Caco-2 (cell line): Measurements from ENCODE around the gene PRKCB. TPM values are rescaled to one million over a fixed set of nuclear protein-coding genes. Genes with fewer than 3 reads are reported as not detected.

ENCODE experiments used
- BruUV-seq: library from RNA; stranded (reverse); fragments of 400-500 nt; replicated peaks from 2 replicates; lab custom pipeline; 2021; lab: Mats Ljungman, UMichigan
- CTCF ChIA-PET: fragments of 300-600 bp; sonication (Branson Sonifier 250); formaldehyde crosslinking; loops from one replicate; lab custom pipeline; 2022; ENCODE audit warnings: antibody characterized with exemption; lab: Charles Lee
- POLR2A ChIA-PET: fragments of 300-600 bp; sonication (Branson Sonifier 250); formaldehyde crosslinking; loops from one replicate; lab custom pipeline; 2022; ENCODE audit warnings: antibody characterized with exemption; lab: Charles Lee
- DNase-seq, 2 experiments: peaks; one replicate each; pipeline versions ENCODE4 v3.0.0 to v3.0.0-alpha.2; 2020 to 2022
- H3K27me3 ChIP-seq: replicated peaks from 2 replicates; pipeline ENCODE4 v1.6.0; 2011; ENCODE audit warnings: low read length; ENCODE audit not compliant: control insufficient read depth, insufficient read depth
- H3K36me3 ChIP-seq: 2 replicates; pipeline ENCODE4 v1.5.1; 2011; ENCODE audit warnings: low read length; ENCODE audit not compliant: control insufficient read depth, insufficient read depth
- H3K4me1 ChIP-seq: fragments of 250-450 bp; sonication (Bioruptor Pico); 2 replicates; pipeline ENCODE4 v1.5.1; 2020; ENCODE audit warnings: mild to moderate bottlenecking
- H3K4me3 ChIP-seq: 2 replicates; pipeline ENCODE4 v1.5.1; 2011; ENCODE audit warnings: low read depth, mild to moderate bottlenecking, control low read depth, low read length
- H3K9me3 ChIP-seq: fragments of 250-450 bp; sonication (Bioruptor Pico); 2 replicates; pipeline ENCODE4 v1.5.1; 2020; ENCODE audit warnings: mild to moderate bottlenecking, moderate library complexity
- H3K27ac Mint-ChIP-seq: one replicate; pipeline ENCODE4 v1.8.0; 2022; ENCODE audit warnings: mixed read lengths; ENCODE audit not compliant: unreplicated experiment
- H3K27me3 Mint-ChIP-seq: one replicate; pipeline ENCODE4 v1.8.0; 2022; ENCODE audit warnings: mixed read lengths; ENCODE audit not compliant: insufficient read depth, unreplicated experiment
- H3K36me3 Mint-ChIP-seq: one replicate; pipeline ENCODE4 v1.8.0; 2022; ENCODE audit warnings: mild to moderate bottlenecking, mixed read lengths; ENCODE audit not compliant: insufficient read depth, unreplicated experiment
- H3K4me1 Mint-ChIP-seq: one replicate; pipeline ENCODE4 v1.8.0; 2022; ENCODE audit warnings: low read depth, mixed read lengths; ENCODE audit not compliant: unreplicated experiment
- H3K4me3 Mint-ChIP-seq: one replicate; pipeline ENCODE4 v1.8.0; 2022; ENCODE audit warnings: mild to moderate bottlenecking, moderate library complexity, mixed read lengths; ENCODE audit not compliant: unreplicated experiment
- H3K9me3 Mint-ChIP-seq: one replicate; pipeline ENCODE4 v1.8.0; 2022; ENCODE audit warnings: mixed read lengths; ENCODE audit not compliant: unreplicated experiment
- intact Hi-C: fragments of 100-400 bp; cut with micrococcal nuclease; formaldehyde crosslinking; loops from one replicate; pipeline ENCODE4 v1.10.0; 2022; ENCODE audit not compliant: unreplicated experiment
- total RNA-seq: library from RNA; stranded (reverse); gene quantifications from 2 replicates; pipeline ENCODE4 v1.2.3, GENCODE V29; 2022
- TF ChIP-seq, protein P1 (sequence below), 2 experiments: fragments of 200-600 bp in 1 of 2; IDR thresholded peaks; 1 replicate in 1 of 2; 2 replicates in 1 of 2; pipeline versions ENCODE4 v1.5.1 to v1.8.0; 2011 to 2022; ENCODE audit warnings: antibody characterized with exemption in 1 of 2, control low read depth in 1 of 2, inconsistent platforms in 1 of 2, low read depth in 1 of 2, low read length in 1 of 2, mild to moderate bottlenecking in 1 of 2, moderate library complexity in 1 of 2; ENCODE audit not compliant: insufficient read depth in 1 of 2, severe bottlenecking in 1 of 2, unreplicated experiment in 1 of 2

Gene PRKCB
- total RNA-seq, 1 experiment from 2014 or later: not detected

DNA sequence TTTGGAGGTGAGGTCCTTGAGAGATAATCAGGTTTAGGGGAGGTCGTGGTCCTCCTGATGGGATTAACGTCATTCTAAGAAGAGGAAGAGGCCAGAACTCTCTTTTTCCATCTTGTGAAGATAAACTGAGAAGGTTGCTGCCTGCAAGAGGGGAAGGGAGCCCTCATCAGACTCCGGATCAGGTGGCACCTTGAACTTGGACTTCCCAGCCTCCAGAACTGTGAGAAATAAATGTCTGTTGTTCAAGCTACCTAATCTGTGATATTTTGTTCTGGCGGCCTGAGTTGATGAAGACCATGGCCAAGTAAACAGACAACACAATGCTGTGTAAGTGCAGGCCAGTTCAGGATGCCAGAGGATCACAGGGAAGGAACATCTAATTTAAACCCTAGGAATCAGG lies 10.9 kb upstream of the PRKCB start:
- ChIA-PET POLR2A (no interaction called here), CTCF (no interaction called here)
- no peaks in the 10 kb centered on the region for H3K4me1 ChIP-seq
- H3K4me3 ChIP-seq: no peak overlapping the region
- H3K4me3 Mint-ChIP-seq: no peak overlapping the region
- TF ChIP-seq, protein P1, sequence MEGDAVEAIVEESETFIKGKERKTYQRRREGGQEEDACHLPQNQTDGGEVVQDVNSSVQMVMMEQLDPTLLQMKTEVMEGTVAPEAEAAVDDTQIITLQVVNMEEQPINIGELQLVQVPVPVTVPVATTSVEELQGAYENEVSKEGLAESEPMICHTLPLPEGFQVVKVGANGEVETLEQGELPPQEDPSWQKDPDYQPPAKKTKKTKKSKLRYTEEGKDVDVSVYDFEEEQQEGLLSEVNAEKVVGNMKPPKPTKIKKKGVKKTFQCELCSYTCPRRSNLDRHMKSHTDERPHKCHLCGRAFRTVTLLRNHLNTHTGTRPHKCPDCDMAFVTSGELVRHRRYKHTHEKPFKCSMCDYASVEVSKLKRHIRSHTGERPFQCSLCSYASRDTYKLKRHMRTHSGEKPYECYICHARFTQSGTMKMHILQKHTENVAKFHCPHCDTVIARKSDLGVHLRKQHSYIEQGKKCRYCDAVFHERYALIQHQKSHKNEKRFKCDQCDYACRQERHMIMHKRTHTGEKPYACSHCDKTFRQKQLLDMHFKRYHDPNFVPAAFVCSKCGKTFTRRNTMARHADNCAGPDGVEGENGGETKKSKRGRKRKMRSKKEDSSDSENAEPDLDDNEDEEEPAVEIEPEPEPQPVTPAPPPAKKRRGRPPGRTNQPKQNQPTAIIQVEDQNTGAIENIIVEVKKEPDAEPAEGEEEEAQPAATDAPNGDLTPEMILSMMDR (IDR thresholded peaks at IDR 0.05; ENCODE audit: insufficient read depth in 1 of 2, low read depth in 1 of 2, low read length in 1 of 2, severe bottlenecking in 1 of 2, unreplicated experiment in 1 of 2): no peak
- peaks cover 3% of the 10 kb centered on the region for H3K27me3 Mint-ChIP-seq
- DNase-seq: no peak
- H3K27ac Mint-ChIP-seq: no peak overlapping the region
- no TSS peak for BruUV-seq
- H3K36me3 Mint-ChIP-seq: no peaks in the 10 kb centered on the region
- no peaks in the 10 kb centered on the region for H3K9me3 ChIP-seq
- H3K36me3 ChIP-seq: no peaks in the 10 kb centered on the region
- no peaks in the 10 kb centered on the region for H3K4me1 Mint-ChIP-seq
- no peaks in the 10 kb centered on the region for H3K27me3 ChIP-seq
- intact Hi-C loops: no loop called here
- no peaks in the 10 kb centered on the region for H3K9me3 Mint-ChIP-seq

DNA sequence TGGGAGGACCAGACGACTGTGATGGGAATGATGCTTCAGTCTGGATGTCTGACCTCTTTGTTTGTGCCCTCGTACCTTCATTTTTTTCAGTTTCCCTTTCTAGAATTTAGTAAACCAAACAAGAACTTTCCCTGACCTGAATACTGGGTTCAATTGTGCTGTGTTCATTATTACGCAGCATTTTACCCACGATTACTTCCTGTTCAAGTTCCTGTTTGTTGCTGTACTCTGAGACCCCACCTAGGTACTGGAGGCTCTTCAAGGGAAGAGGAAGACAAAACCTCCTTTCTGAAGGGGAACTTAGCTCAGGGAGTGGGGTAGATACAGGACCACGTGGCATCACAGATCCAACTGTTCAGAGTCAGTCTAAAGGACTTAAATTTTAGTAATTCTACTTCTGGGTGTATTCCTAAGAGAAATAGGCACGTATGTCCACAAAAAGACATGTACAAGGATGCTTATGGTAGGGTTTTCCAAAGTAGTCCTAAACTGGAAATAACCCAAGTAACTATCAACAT lies 9.2 kb upstream of the PRKCB start:
- Histone ChIP-seq H3K36me3 (no peaks in the 10 kb centered on the region), H3K27me3 (no peaks in the 10 kb centered on the region), H3K4me3 (no peak overlapping the region), H3K9me3 (no peaks in the 10 kb centered on the region), H3K4me1 (no peaks in the 10 kb centered on the region)
- ChIA-PET POLR2A (no interaction called here), CTCF (no interaction called here)
- TF ChIP-seq, protein P1 (IDR thresholded peaks at IDR 0.05; ENCODE audit: insufficient read depth in 1 of 2, low read depth in 1 of 2, low read length in 1 of 2, severe bottlenecking in 1 of 2, unreplicated experiment in 1 of 2): no peak
- intact Hi-C loops: no loop called here
- Mint-ChIP-seq H3K4me1 (no peaks in the 10 kb centered on the region), H3K36me3 (no peaks in the 10 kb centered on the region), H3K27ac (no peak overlapping the region), H3K27me3 (peaks cover 8% of the 10 kb centered on the region), H3K9me3 (peaks cover 15% of the 10 kb centered on the region), H3K4me3 (no peak overlapping the region)
- no TSS peak for BruUV-seq
- DNase-seq: no peak

DNA sequence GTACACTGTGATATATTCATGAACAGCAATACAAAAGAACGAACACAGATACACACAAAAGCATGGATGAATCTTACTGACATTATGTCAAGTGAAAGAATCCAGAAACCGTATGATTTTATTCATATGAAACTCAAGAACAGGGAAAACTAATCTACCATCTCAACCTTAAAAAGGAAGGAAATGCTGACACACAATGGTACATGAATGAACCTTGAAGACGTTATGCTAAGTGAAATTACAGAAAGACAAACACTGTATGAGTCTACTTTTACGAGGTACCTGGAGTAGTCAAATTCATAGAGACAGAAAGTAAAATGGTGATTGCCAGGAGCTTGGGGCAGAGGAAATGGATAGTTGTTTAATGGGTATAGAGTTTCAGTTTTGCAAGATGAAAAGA lies 8.7 kb upstream of the PRKCB start:
- POLR2A ChIA-PET: no interaction called here
- Mint-ChIP-seq H3K27me3 (peaks cover 8% of the 10 kb centered on the region), H3K27ac (no peak overlapping the region), H3K36me3 (no peaks in the 10 kb centered on the region), H3K9me3 (peaks cover 15% of the 10 kb centered on the region), H3K4me3 (no peak overlapping the region), H3K4me1 (no peaks in the 10 kb centered on the region)
- CTCF ChIA-PET: no interaction called here
- Histone ChIP-seq H3K9me3 (no peaks in the 10 kb centered on the region), H3K27me3 (no peaks in the 10 kb centered on the region), H3K4me3 (no peak overlapping the region), H3K4me1 (no peaks in the 10 kb centered on the region), H3K36me3 (no peaks in the 10 kb centered on the region)
- BruUV-seq: no TSS peak
- TF ChIP-seq, protein P1 (IDR thresholded peaks at IDR 0.05; ENCODE audit: insufficient read depth in 1 of 2, low read depth in 1 of 2, low read length in 1 of 2, severe bottlenecking in 1 of 2, unreplicated experiment in 1 of 2): no peak
- DNase-seq: no peak
- intact Hi-C loops: no loop called here
